Lower leg skin (tissue), 3 donors: ENCODE data around the gene PAK4.

Source experiments
- CTCF ChIP-seq, 3 donors: fragments of 450-650 bp; IDR thresholded peaks; one replicate each; pipeline ENCODE4 v1.5.1; 2016; ENCODE audit warnings: antibody characterized with exemption in 3 of 3, mild to moderate bottlenecking in 3 of 3, moderate library complexity in 2 of 3
- POLR2A ChIP-seq, 2 donors: fragments of 450-650 bp; IDR thresholded peaks; one replicate each; pipeline ENCODE4 v1.6.1; 2016 to 2017; ENCODE audit warnings: antibody characterized with exemption in 2 of 2, mild to moderate bottlenecking in 1 of 2, moderate library complexity in 1 of 2

GRCh38 chr19:39155741-39156140, 30.2 kb downstream of the PAK4 start:
- TF ChIP-seq CTCF (IDR thresholded peaks at IDR 0.05) (no peak), POLR2A (IDR thresholded peaks at IDR 0.05) (no peak)
